B cell (primary cell): ENCODE results near the gene RIMBP2. TPM values are rescaled to one million over a fixed set of nuclear protein-coding genes. Genes with fewer than 3 reads are reported as not detected.

ENCODE experiments used
- ATAC-seq: fragments of 200-7000 bp; cut with Tn5 transposase; one replicate; pipeline ENCODE4 v1.10.0; 2021; ENCODE audit warnings: low read depth, mild to moderate bottlenecking, moderate number of reproducible peaks, moderate library complexity
- CTCF ChIA-PET: fragments of 350-600 bp; sonication (Branson Sonifier 250); formaldehyde crosslinking; loops from one replicate; lab custom pipeline; 2021; ENCODE audit warnings: antibody characterized with exemption, inconsistent platforms; lab: Charles Lee
- POLR2A ChIA-PET: fragments of 350-600 bp; sonication (Branson Sonifier 250); formaldehyde crosslinking; loops from one replicate; lab custom pipeline; 2021; ENCODE audit warnings: antibody characterized with exemption; lab: Charles Lee
- DNase-seq: peaks from one replicate; pipeline ENCODE4 v3.0.0; 2013
- H2AFZ ChIP-seq: 2 replicates; pipeline ENCODE4 v1.6.1; 2012; ENCODE audit warnings: mild to moderate bottlenecking, low read depth, low read length; ENCODE audit not compliant: insufficient read depth, poor library complexity, severe bottlenecking
- H3K27ac ChIP-seq, 2 donors: 1 replicate in 1 of 2; 2 replicates in 1 of 2; pipeline ENCODE4 v1.5.1; 2012 to 2013; ENCODE audit warnings: low read length in 2 of 2, mild to moderate bottlenecking in 2 of 2, moderate library complexity in 1 of 2
- H3K27me3 ChIP-seq, 4 experiments: fragments of 200-600 bp in 1 of 4; sonication (generic) in 1 of 4; replicated peaks in 1 of 4; 1 replicate in 2 of 4; 2 replicates in 2 of 4; pipeline versions ENCODE4 v1.6.1 to v1.7.0; 2013 to 2016; ENCODE audit warnings: low read length in 3 of 4, mild to moderate bottlenecking in 2 of 4, mixed read lengths in 1 of 4, moderate library complexity in 1 of 4; ENCODE audit not compliant: insufficient read depth in 4 of 4, control insufficient read depth in 3 of 4; ENCODE audit errors: control extremely low read depth in 1 of 4
- H3K36me3 ChIP-seq, 2 experiments: replicated peaks in 1 of 2; 1 replicate in 1 of 2; 2 replicates in 1 of 2; pipeline versions ENCODE4 v1.6.1 to v1.7.1; 2013; ENCODE audit warnings: low read length in 1 of 2; ENCODE audit not compliant: insufficient read depth in 2 of 2, control insufficient read depth in 1 of 2; ENCODE audit errors: control extremely low read depth in 1 of 2, extremely low read depth in 1 of 2
- H3K4me1 ChIP-seq, 2 donors: fragments of 200-600 bp in 1 of 2; sonication (generic) in 1 of 2; 1 replicate in 1 of 2; 2 replicates in 1 of 2; pipeline versions ENCODE4 v1.5.1 to v1.6.1; 2013 to 2017; ENCODE audit warnings: low read length in 2 of 2; ENCODE audit not compliant: control insufficient read depth in 2 of 2, insufficient read depth in 2 of 2
- H3K4me2 ChIP-seq: replicated peaks from 2 replicates; pipeline ENCODE3; 2012; ENCODE audit warnings: mild to moderate bottlenecking, low read depth, low read length; ENCODE audit not compliant: poor library complexity, severe bottlenecking
- H3K4me3 ChIP-seq, 5 experiments: fragments of 200-600 bp in 1 of 5; sonication (generic) in 1 of 5; 1 replicate in 3 of 5; 2 replicates in 2 of 5; pipeline versions ENCODE4 v1.5.1 to v1.7.0; 2011 to 2016; ENCODE audit warnings: low read length in 4 of 5, mild to moderate bottlenecking in 4 of 5, low read depth in 2 of 5, control low read depth in 1 of 5, moderate library complexity in 1 of 5; ENCODE audit not compliant: insufficient read depth in 1 of 5; ENCODE audit errors: control extremely low read depth in 1 of 5, extremely low read depth in 1 of 5
- H3K79me2 ChIP-seq: fragments of 200-600 bp; sonication (generic); one replicate; pipeline ENCODE4 v1.6.0; 2016; ENCODE audit warnings: low read length; ENCODE audit not compliant: control insufficient read depth, insufficient read depth
- H3K9ac ChIP-seq: fragments of 200-600 bp; sonication (generic); 2 replicates; pipeline ENCODE4 v1.6.1; 2017; ENCODE audit warnings: mild to moderate bottlenecking, low read length, moderate library complexity
- H3K9me3 ChIP-seq, 3 donors: one replicate each; pipeline versions ENCODE4 v1.6.1 to v1.7.1; 2013; ENCODE audit warnings: low read length in 2 of 3; ENCODE audit not compliant: control insufficient read depth in 2 of 3, insufficient read depth in 1 of 3; ENCODE audit errors: control extremely low read depth in 1 of 3
- H4K20me1 ChIP-seq: 2 replicates; pipeline ENCODE4 v1.6.0; 2012; ENCODE audit warnings: mild to moderate bottlenecking, low read length; ENCODE audit not compliant: insufficient read depth, control insufficient read depth, poor library complexity, severe bottlenecking
- H3K27ac Mint-ChIP-seq: one replicate; pipeline ENCODE4 v1.8.0; 2021; ENCODE audit warnings: mixed read lengths
- H3K27me3 Mint-ChIP-seq: one replicate; pipeline ENCODE4 v1.8.0; 2021; ENCODE audit warnings: mixed read lengths
- H3K4me1 Mint-ChIP-seq: one replicate; pipeline ENCODE4 v1.8.0; 2021; ENCODE audit warnings: mixed read lengths
- H3K4me3 Mint-ChIP-seq: one replicate; pipeline ENCODE4 v1.8.0; 2021; ENCODE audit warnings: mixed read lengths
- H3K9me3 Mint-ChIP-seq: one replicate; pipeline ENCODE4 v1.8.0; 2022; ENCODE audit warnings: mixed read lengths; ENCODE audit not compliant: insufficient read depth
- CTCF ChIP-seq: fragments of 200-600 bp; IDR thresholded peaks from one replicate; pipeline ENCODE4 v1.8.0; 2022; ENCODE audit warnings: antibody characterized with exemption, mild to moderate bottlenecking
- EZH2 ChIP-seq: IDR thresholded peaks from 2 replicates; pipeline ENCODE4 v1.6.1; 2012; ENCODE audit warnings: borderline replicate concordance, low read depth, mild to moderate bottlenecking, moderate library complexity, low read length; ENCODE audit not compliant: insufficient read depth, poor library complexity, severe bottlenecking
- WGBS: methylation state at CpG from one replicate; pipeline ENCODE4 v1.1.5; 2013; ENCODE audit warnings: missing lambda C conversion rate; ENCODE audit not compliant: insufficient coverage; 5-methylcytosine and 5-hydroxymethylcytosine counted together
- intact Hi-C: fragments of 100-400 bp; cut with micrococcal nuclease; formaldehyde crosslinking; loops from one replicate; pipeline ENCODE4 v1.10.0; 2022
- polyA plus RNA-seq: library from polyadenylated mRNA; depleted of rRNA; stranded (reverse); fragments of >200 nt; gene quantifications from 2 replicates; pipeline ENCODE4 v1.2.3, GENCODE V29; 2012
- total RNA-seq, 2 donors: library from RNA; stranded (reverse); fragments of 120-200 nt in 1 of 2; gene quantifications; 1 replicate in 1 of 2; 2 replicates in 1 of 2; pipeline versions ENCODE4 v1.2.3 to v1.2.4, GENCODE V29; 2013 to 2022

Gene RIMBP2
- total and polyA plus RNA-seq, 2 donors (not counting 1 experiment from before 2014, with no cell fraction given), result not detected

- intact Hi-C loops, result no loop called here
These were observed 221.4 kb downstream of the RIMBP2 start for GRCh38 chr12:130494736-130495135.

GRCh38 chr12:130493951-130494350 is 222.1 kb downstream of the RIMBP2 start:
- no peak overlapping the region for H3K4me3 ChIP-seq
- Mint-ChIP-seq H3K27ac (no peak overlapping the region), H3K4me1 (no peaks in the 10 kb centered on the region), H3K4me3 (no peak overlapping the region), H3K27me3 (no peaks in the 10 kb centered on the region), H3K9me3 (no peaks in the 10 kb centered on the region)
- H4K20me1 ChIP-seq, result no peaks in the 10 kb centered on the region
- WGBS, result 84% methylated on average over 13 of the region's 13 CpGs
- POLR2A ChIA-PET, result no interaction called here
- no peak overlapping the region for H3K27ac ChIP-seq
- H2AFZ ChIP-seq, result no peak overlapping the region
- H3K4me2 ChIP-seq, result no peak overlapping the region
- intact Hi-C loops, result no loop called here
- H3K79me2 ChIP-seq, result no peaks in the 10 kb centered on the region
- ATAC-seq, result no peak
- no peaks in the 10 kb centered on the region for H3K27me3 ChIP-seq
- CTCF ChIA-PET, result no interaction called here
- H3K9ac ChIP-seq, result no peak overlapping the region
- H3K9me3 ChIP-seq, result peaks cover 0 to 16% (median 0%) of the 10 kb centered on the region in 3 donors
- H3K4me1 ChIP-seq, result no peaks in the 10 kb centered on the region
- H3K36me3 ChIP-seq, result no peaks in the 10 kb centered on the region
- DNase-seq, result no peak
- no peak for TF ChIP-seq EZH2

More at GRCh38 chr12:130494736-130495135, 221.4 kb downstream of the RIMBP2 start:
- Mint-ChIP-seq H3K4me1 (no peaks in the 10 kb centered on the region), H3K27ac (no peak overlapping the region), H3K27me3 (no peaks in the 10 kb centered on the region), H3K4me3 (no peak overlapping the region), H3K9me3 (no peaks in the 10 kb centered on the region)
- Histone ChIP-seq H3K9ac (no peak overlapping the region), H3K4me1 (no peaks in the 10 kb centered on the region), H3K4me2 (no peak overlapping the region), H2AFZ (no peak overlapping the region), H3K79me2 (no peaks in the 10 kb centered on the region), H3K36me3 (no peaks in the 10 kb centered on the region), H4K20me1 (no peaks in the 10 kb centered on the region), H3K27ac (no peak overlapping the region), H3K9me3 (peaks cover 0 to 14% (median 0%) of the 10 kb centered on the region in 3 donors), H3K27me3 (no peaks in the 10 kb centered on the region), H3K4me3 (no peak overlapping the region)
- 94% methylated on average over 8 of the region's 8 CpGs for WGBS
- CTCF ChIA-PET, result no interaction called here
- POLR2A ChIA-PET, result no interaction called here
- DNase-seq, result no peak
- TF ChIP-seq CTCF, result no peak
- no peak for TF ChIP-seq EZH2
- no peak for ATAC-seq
